Measurements from ENCODE around the gene SPOPL.
"Not testable (repeated sequence)": the region's sequence is repeated elsewhere in the genome, so short reads cannot be mapped to it uniquely, and the experiment has no call there.

SPOPL gene

GRCh38 chr2:138523018-138523672 lies 21.6 kb downstream of the SPOPL start:
- not testable (repeated sequence) for DNase-seq (ENCODE audit: low read depth in 2 of 2)

GRCh38 chr2:138523673-138524042 lies 22.1 kb downstream of the SPOPL start:
- not testable (repeated sequence) for DNase-seq (ENCODE audit: low read depth in 2 of 2)

GRCh38 chr2:138524353-138524752 lies 22.8 kb downstream of the SPOPL start:
- not testable (repeated sequence) for DNase-seq (ENCODE audit: low read depth in 2 of 2)

- no peak for DNase-seq (ENCODE audit: low read depth in 2 of 2)
Measured at GRCh38 chr2:138531913-138532312, 30.3 kb downstream of the SPOPL start.

GRCh38 chr2:138534791-138535190 lies 33.2 kb downstream of the SPOPL start:
- DNase-seq (ENCODE audit: low read depth in 2 of 2), result no peak

- no peak for DNase-seq (ENCODE audit: low read depth in 2 of 2)
Measured at GRCh38 chr2:138536302-138536701, 34.7 kb downstream of the SPOPL start.

- DNase-seq (ENCODE audit: low read depth in 2 of 2), result no peak
Measured at GRCh38 chr2:138536740-138537139, 35.2 kb downstream of the SPOPL start.

GRCh38 chr2:138537170-138537915 lies 35.8 kb downstream of the SPOPL start:
- DNase-seq (ENCODE audit: low read depth in 2 of 2), result no peak

GRCh38 chr2:138544206-138544605 lies 42.6 kb downstream of the SPOPL start:
- not testable (repeated sequence) for DNase-seq (ENCODE audit: low read depth in 2 of 2)

- DNase-seq (ENCODE audit: low read depth in 2 of 2), result no peak
Measured at GRCh38 chr2:138548796-138549195, 47.2 kb downstream of the SPOPL start.

- DNase-seq (ENCODE audit: low read depth in 2 of 2), result no peak
Measured at GRCh38 chr2:138550172-138550571, 48.6 kb downstream of the SPOPL start.

GRCh38 chr2:138550670-138551287 lies 49.2 kb downstream of the SPOPL start:
- DNase-seq (ENCODE audit: low read depth in 2 of 2), result no peak

GRCh38 chr2:138554123-138554522 lies 52.6 kb downstream of the SPOPL start:
- DNase-seq (ENCODE audit: low read depth in 2 of 2), result no peak

GRCh38 chr2:138559641-138560040 lies 58.1 kb downstream of the SPOPL start:
- no peak for DNase-seq (ENCODE audit: low read depth in 2 of 2)

GRCh38 chr2:138564586-138565229 lies 63.1 kb downstream of the SPOPL start:
- no peak for DNase-seq (ENCODE audit: low read depth in 2 of 2)

- DNase-seq (ENCODE audit: low read depth in 2 of 2), result no peak
Measured at GRCh38 chr2:138565230-138565598, 63.6 kb downstream of the SPOPL start.

- no peak for DNase-seq (ENCODE audit: low read depth in 2 of 2)
Measured at GRCh38 chr2:138572318-138572717, 70.7 kb downstream of the SPOPL start.

GRCh38 chr2:138577066-138577465 lies 75.5 kb downstream of the SPOPL start:
- no peak for DNase-seq (ENCODE audit: low read depth in 2 of 2)

GRCh38 chr2:138579556-138579955 lies 78.0 kb downstream of the SPOPL start:
- no peak for DNase-seq (ENCODE audit: low read depth in 2 of 2)

GRCh38 chr2:138581909-138582308 lies 80.3 kb downstream of the SPOPL start:
- DNase-seq (ENCODE audit: low read depth in 2 of 2), result no peak

GRCh38 chr2:138589663-138590062 lies 88.1 kb downstream of the SPOPL start:
- no peak for DNase-seq (ENCODE audit: low read depth in 2 of 2)

- no peak for DNase-seq (ENCODE audit: low read depth in 2 of 2)
Measured at GRCh38 chr2:138596403-138596802, 94.8 kb downstream of the SPOPL start.
